A549 (cell line): ENCODE results near the gene CLASP1.

ENCODE experiments used
- EHMT2 ChIP-seq: fragments of 200-600 bp; sonication (generic); IDR thresholded peaks from 2 replicates; pipeline ENCODE4 v1.6.1; 2016; ENCODE audit warnings: antibody characterized with exemption, low read depth, mild to moderate bottlenecking, moderate library complexity
- FOSB ChIP-seq: fragments of 250-450 bp; sonication (Bioruptor Pico); IDR thresholded peaks from 2 replicates; pipeline ENCODE4 v1.5.0; 2020; ENCODE audit warnings: mild to moderate bottlenecking, moderate library complexity
- HDAC2 ChIP-seq: fragments of 200-600 bp; sonication (generic); IDR thresholded peaks from 2 replicates; pipeline ENCODE4 v1.6.1; 2016
- HOXB5 ChIP-seq: fragments of 250-450 bp; sonication (Bioruptor Pico); IDR thresholded peaks from 2 replicates; pipeline ENCODE4 v1.5.0; 2020; ENCODE audit warnings: mild to moderate bottlenecking, moderate library complexity
- JUNB ChIP-seq: fragments of >200 bp; sonication (Bioruptor Twin); formaldehyde crosslinking; IDR thresholded peaks from 2 replicates; pipeline ENCODE4 v1.6.1; 2016
- POLR2A ChIP-seq: IDR thresholded peaks from 2 replicates; pipeline ENCODE4 v1.6.1; 2012; ENCODE audit warnings: mild to moderate bottlenecking, low read length
- RAD21 ChIP-seq, 2 experiments: fragments of >200 bp in 1 of 2; sonication (Bioruptor Twin) in 1 of 2; formaldehyde crosslinking in 1 of 2; IDR thresholded peaks in 1 of 2; conservative IDR thresholded peaks in 1 of 2; 2 replicates in 1 of 2; 3 replicates in 1 of 2; pipeline ENCODE4 v1.6.1; 2012 to 2018; ENCODE audit warnings: inconsistent platforms in 1 of 2
- RCOR1 ChIP-seq: fragments of 150-350 bp; IDR thresholded peaks from 2 replicates; pipeline ENCODE4 v1.6.1; 2014; ENCODE audit warnings: antibody characterized with exemption, low read length, low read depth
- SREBF2 ChIP-seq: fragments of 450-650 bp; IDR thresholded peaks from 2 replicates; pipeline ENCODE4 v1.6.1; 2014; ENCODE audit warnings: mild to moderate bottlenecking, moderate library complexity
- TF ChIP-seq, protein P1 (sequence below): fragments of >200 bp; sonication (Bioruptor Twin); formaldehyde crosslinking; IDR thresholded peaks from 3 replicates; pipeline ENCODE4 v1.5.1; 2016

DNA sequence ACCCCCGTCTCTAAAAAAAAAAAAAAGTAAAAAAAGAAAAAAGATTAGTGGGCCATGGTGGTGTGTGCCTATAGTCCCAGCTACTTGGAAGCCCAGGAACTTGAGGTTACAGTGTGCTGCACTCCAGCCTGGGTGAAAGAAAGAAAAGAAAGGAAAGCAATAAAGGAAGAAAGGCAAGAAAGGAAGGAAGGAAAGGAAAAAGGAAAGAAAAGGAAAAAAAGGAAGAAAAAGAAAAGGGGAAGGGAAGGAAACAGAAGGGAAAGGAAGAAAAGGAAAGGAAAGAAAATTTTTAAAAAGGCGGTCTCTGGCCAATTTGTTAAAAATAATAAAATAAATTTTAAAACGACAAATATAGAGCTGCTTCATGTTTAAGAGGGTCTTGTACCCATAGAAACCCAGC is 192.9 kb downstream of the CLASP1 start:
- TF ChIP-seq, protein P1, sequence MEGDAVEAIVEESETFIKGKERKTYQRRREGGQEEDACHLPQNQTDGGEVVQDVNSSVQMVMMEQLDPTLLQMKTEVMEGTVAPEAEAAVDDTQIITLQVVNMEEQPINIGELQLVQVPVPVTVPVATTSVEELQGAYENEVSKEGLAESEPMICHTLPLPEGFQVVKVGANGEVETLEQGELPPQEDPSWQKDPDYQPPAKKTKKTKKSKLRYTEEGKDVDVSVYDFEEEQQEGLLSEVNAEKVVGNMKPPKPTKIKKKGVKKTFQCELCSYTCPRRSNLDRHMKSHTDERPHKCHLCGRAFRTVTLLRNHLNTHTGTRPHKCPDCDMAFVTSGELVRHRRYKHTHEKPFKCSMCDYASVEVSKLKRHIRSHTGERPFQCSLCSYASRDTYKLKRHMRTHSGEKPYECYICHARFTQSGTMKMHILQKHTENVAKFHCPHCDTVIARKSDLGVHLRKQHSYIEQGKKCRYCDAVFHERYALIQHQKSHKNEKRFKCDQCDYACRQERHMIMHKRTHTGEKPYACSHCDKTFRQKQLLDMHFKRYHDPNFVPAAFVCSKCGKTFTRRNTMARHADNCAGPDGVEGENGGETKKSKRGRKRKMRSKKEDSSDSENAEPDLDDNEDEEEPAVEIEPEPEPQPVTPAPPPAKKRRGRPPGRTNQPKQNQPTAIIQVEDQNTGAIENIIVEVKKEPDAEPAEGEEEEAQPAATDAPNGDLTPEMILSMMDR, result no peak
- TF ChIP-seq HDAC2 (no peak), POLR2A (no peak), JUNB (no peak), RCOR1 (no peak), HOXB5 (CRISPR knock-in tag) (no peak), EHMT2 (no peak), FOSB (CRISPR knock-in tag) (no peak), RAD21 (conservative IDR thresholded peaks at IDR 0.05 in 1 of 2, IDR thresholded peaks at IDR 0.05 in 1 of 2) (no peak), SREBF2 (no peak)
